ENCODE data around the gene CRYGB. TPM values are rescaled to one million over a fixed set of nuclear protein-coding genes. Genes with fewer than 3 reads are reported as not detected.

Gene CRYGB
- total RNA-seq, 1 experiment from 2014 or later, result not detected

- intact Hi-C loops (cut with micrococcal nuclease; ENCODE audit: unreplicated experiment), result loop anchor here (1.0 kb wide), 1 partner anchor 79 kb away; no protein-coding TSS in a partner anchor
- TF ChIP-seq POLR2AphosphoS5 (IDR thresholded peaks at IDR 0.05; ENCODE audit: low read depth, low read length), result no peak
- TF ChIP-seq CTCF (IDR thresholded peaks at IDR 0.05), result peak; percentile 93
- in situ Hi-C loops (cut with HindIII; ENCODE audit: low pct_unique_long_range_greater_than_20kb, low sequenced_read_pairs), result no loop called here
- Histone ChIP-seq H3K27ac (ENCODE audit: low read length) (no peak overlapping the region), H3K4me1 (ENCODE audit: control insufficient read depth, insufficient read depth, low read length) (no peaks in the 10 kb centered on the region), H3K4me3 (ENCODE audit: low read depth in 2 of 2, low read length in 2 of 2) (peak overlapping the region in 1 of 2 experiments; percentile 23; a peak in 1 of 4 replicates), H3K27me3 (ENCODE audit: control insufficient read depth, insufficient read depth, low read length) (no peaks in the 10 kb centered on the region), H3K9me3 (ENCODE audit: control insufficient read depth, insufficient read depth, low read depth, low read length) (no peaks in the 10 kb centered on the region), H3K36me3 (ENCODE audit: control insufficient read depth, insufficient read depth, low read length) (no peaks in the 10 kb centered on the region)
- ChIA-PET CTCF (interaction anchor here (0.6 to 2.6 kb wide), 9 partner anchors 10 to 1625 kb away, joined by 3 to 24 read pairs (median 5); partner anchors contain the start of genes IDH1 and MAP2), POLR2A (interaction anchor here (0.7 to 0.9 kb wide), 2 partner anchors 16 to 72 kb away, joined by 8 to 10 read pairs; no protein-coding TSS in a partner anchor)
- peak; percentile 71 for DNase-seq (ENCODE audit: low read depth, low spot score)
- ATAC-seq, result peak; percentile 100
- no TSS peak for BruUV-seq (replicated peaks)
These were observed 29.3 kb upstream of the CRYGB start for GRCh38 chr2:208175069-208175839.

GRCh38 chr2:208174144-208174543 is 28.2 kb upstream of the CRYGB start:
- Histone ChIP-seq H3K4me1 (ENCODE audit: control insufficient read depth, insufficient read depth, low read length) (no peaks in the 10 kb centered on the region), H3K27me3 (ENCODE audit: control insufficient read depth, insufficient read depth, low read length) (no peaks in the 10 kb centered on the region), H3K27ac (ENCODE audit: low read length) (no peak overlapping the region), H3K36me3 (ENCODE audit: control insufficient read depth, insufficient read depth, low read length) (no peaks in the 10 kb centered on the region), H3K9me3 (ENCODE audit: control insufficient read depth, insufficient read depth, low read depth, low read length) (no peaks in the 10 kb centered on the region), H3K4me3 (ENCODE audit: low read depth in 2 of 2, low read length in 2 of 2) (no peak overlapping the region)
- CTCF ChIA-PET, result interaction anchor here (0.6 to 2.6 kb wide), 3 partner anchors 19 to 80 kb away, joined by 4 to 24 read pairs (median 6); partner anchors contain the start of gene IDH1
- intact Hi-C loops (cut with micrococcal nuclease; ENCODE audit: unreplicated experiment), result no loop called here
- DNase-seq (ENCODE audit: low read depth, low spot score), result no peak
- POLR2A ChIA-PET, result interaction anchor here (0.7 to 0.9 kb wide), 2 partner anchors 14 to 71 kb away, joined by 8 to 10 read pairs; no protein-coding TSS in a partner anchor
- no peak for ATAC-seq
- no TSS peak for BruUV-seq (replicated peaks)
- TF ChIP-seq REST (IDR thresholded peaks at IDR 0.05; ENCODE audit: insufficient read depth in 1 of 2, low read depth in 2 of 2, low read length in 1 of 2), result no peak
- in situ Hi-C loops (cut with HindIII; ENCODE audit: low pct_unique_long_range_greater_than_20kb, low sequenced_read_pairs), result no loop called here

GRCh38 chr2:208172125-208172524 is 26.2 kb upstream of the CRYGB start:
- Histone ChIP-seq H3K27ac (ENCODE audit: low read length) (no peak overlapping the region), H3K36me3 (ENCODE audit: control insufficient read depth, insufficient read depth, low read length) (no peaks in the 10 kb centered on the region), H3K9me3 (ENCODE audit: control insufficient read depth, insufficient read depth, low read depth, low read length) (no peaks in the 10 kb centered on the region), H3K4me3 (ENCODE audit: low read depth in 2 of 2, low read length in 2 of 2) (no peak overlapping the region), H3K27me3 (ENCODE audit: control insufficient read depth, insufficient read depth, low read length) (no peaks in the 10 kb centered on the region), H3K4me1 (ENCODE audit: control insufficient read depth, insufficient read depth, low read length) (no peaks in the 10 kb centered on the region)
- in situ Hi-C loops (cut with HindIII; ENCODE audit: low pct_unique_long_range_greater_than_20kb, low sequenced_read_pairs) (no loop called here), intact Hi-C loops (cut with micrococcal nuclease; ENCODE audit: unreplicated experiment) (no loop called here)
- CTCF ChIA-PET, result no interaction called here
- BruUV-seq (replicated peaks), result no TSS peak
- ATAC-seq, result no peak
- DNase-seq (ENCODE audit: low read depth, low spot score), result no peak
- TF ChIP-seq SIN3A (IDR thresholded peaks at IDR 0.05; ENCODE audit: borderline replicate concordance, insufficient read depth, low read depth, low read length), result no peak
- TF ChIP-seq POLR2AphosphoS5 (IDR thresholded peaks at IDR 0.05; ENCODE audit: low read depth, low read length), result no peak
- TF ChIP-seq CTCF (IDR thresholded peaks at IDR 0.05), result no peak
- no peak for TF ChIP-seq REST (IDR thresholded peaks at IDR 0.05; ENCODE audit: insufficient read depth in 1 of 2, low read depth in 2 of 2, low read length in 1 of 2)
- POLR2A ChIA-PET, result no interaction called here

Measured in Panc1 (cell line).